ENCODE results near the gene RSRC1. TPM values are rescaled to one million over a fixed set of nuclear protein-coding genes. Genes with fewer than 3 reads are reported as not detected.

The RSRC1 gene
- total and polyA plus RNA-seq, 2 donors (not counting 1 experiment from before 2014, with no cell fraction given), result 4.5 to 54.6 TPM

DNA sequence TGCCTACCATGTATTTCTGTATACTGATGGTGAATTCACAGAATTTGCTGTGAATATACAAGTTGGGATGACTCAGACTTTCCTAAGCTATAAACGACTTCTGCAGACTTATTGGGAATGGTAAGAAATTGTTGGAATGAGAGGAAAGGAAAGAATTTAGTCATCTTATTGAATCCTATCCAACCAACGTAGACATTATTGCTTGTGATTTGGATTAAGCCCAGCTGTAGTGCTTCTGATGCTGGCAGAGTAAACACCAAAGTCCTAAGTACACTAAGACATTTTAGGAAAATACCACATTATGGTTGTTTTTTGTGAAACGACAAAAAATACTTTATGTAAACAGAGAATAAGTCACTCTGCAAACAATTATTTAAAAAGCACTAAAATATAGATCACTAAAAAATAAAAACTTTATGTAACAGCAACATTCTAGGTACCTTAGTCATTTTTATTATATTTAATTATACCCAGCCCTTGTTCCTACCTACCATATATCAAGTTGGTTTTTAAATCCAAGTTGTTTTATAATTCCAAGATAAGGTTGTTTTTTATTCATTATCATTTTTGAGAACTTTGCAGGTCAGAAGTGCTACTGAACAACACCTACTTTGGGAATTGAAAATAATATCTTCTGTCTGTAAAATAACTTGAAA lies 361.9 kb downstream of the RSRC1 start:
- H3K27ac ChIP-seq (ENCODE audit: low read length in 2 of 2), result no peak overlapping the region
- intact Hi-C loops (cut with micrococcal nuclease), result no loop called here
- H3K4me3 Mint-ChIP-seq, result no peak overlapping the region
- H2AFZ ChIP-seq (ENCODE audit: insufficient read depth, low read depth, low read length, poor library complexity, severe bottlenecking), result no peak overlapping the region
- no peaks in the 10 kb centered on the region for H3K36me3 ChIP-seq (replicated peaks in 1 of 2; ENCODE audit: control extremely low read depth in 1 of 2, control insufficient read depth in 1 of 2, extremely low read depth in 1 of 2, insufficient read depth in 2 of 2, low read length in 1 of 2)
- no peak overlapping the region for H3K4me3 ChIP-seq (ENCODE audit: control extremely low read depth in 1 of 5, extremely low read depth in 1 of 5, insufficient read depth in 1 of 5, low read depth in 2 of 5, low read length in 4 of 5)
- no peak for ATAC-seq (ENCODE audit: low read depth)
- H3K9me3 Mint-ChIP-seq (ENCODE audit: insufficient read depth), result peaks cover 3% of the 10 kb centered on the region
- ChIA-PET CTCF (no interaction called here), POLR2A (no interaction called here)
- H3K27ac Mint-ChIP-seq, result no peak overlapping the region
- no peak for TF ChIP-seq EZH2 (IDR thresholded peaks at IDR 0.05; ENCODE audit: borderline replicate concordance, insufficient read depth, low read depth, low read length, poor library complexity, severe bottlenecking)
- TF ChIP-seq CTCF (IDR thresholded peaks at IDR 0.05), result no peak
- WGBS (ENCODE audit: insufficient coverage), result 100% methylated on average over 1 of the region's 3 CpGs
- peaks cover 0 to 1% (median 0%) of the 10 kb centered on the region in 3 donors for H3K9me3 ChIP-seq (ENCODE audit: control extremely low read depth in 1 of 3, control insufficient read depth in 2 of 3, insufficient read depth in 1 of 3, low read length in 2 of 3)
- H3K4me1 ChIP-seq (ENCODE audit: control insufficient read depth in 2 of 2, insufficient read depth in 2 of 2, low read length in 2 of 2), result no peaks in the 10 kb centered on the region
- no peak for DNase-seq
- H4K20me1 ChIP-seq (ENCODE audit: control insufficient read depth, insufficient read depth, low read length, poor library complexity, severe bottlenecking), result no peaks in the 10 kb centered on the region
- H3K4me1 Mint-ChIP-seq, result no peaks in the 10 kb centered on the region
- H3K79me2 ChIP-seq (ENCODE audit: control insufficient read depth, insufficient read depth, low read length), result no peaks in the 10 kb centered on the region
- no peak overlapping the region for H3K4me2 ChIP-seq (replicated peaks; ENCODE audit: low read depth, low read length, poor library complexity, severe bottlenecking)
- no peaks in the 10 kb centered on the region for H3K27me3 Mint-ChIP-seq
- no peaks in the 10 kb centered on the region for H3K27me3 ChIP-seq (replicated peaks in 1 of 4; ENCODE audit: control extremely low read depth in 1 of 4, control insufficient read depth in 3 of 4, insufficient read depth in 4 of 4, low read length in 3 of 4)
- no peak overlapping the region for H3K9ac ChIP-seq (ENCODE audit: low read length)

DNA sequence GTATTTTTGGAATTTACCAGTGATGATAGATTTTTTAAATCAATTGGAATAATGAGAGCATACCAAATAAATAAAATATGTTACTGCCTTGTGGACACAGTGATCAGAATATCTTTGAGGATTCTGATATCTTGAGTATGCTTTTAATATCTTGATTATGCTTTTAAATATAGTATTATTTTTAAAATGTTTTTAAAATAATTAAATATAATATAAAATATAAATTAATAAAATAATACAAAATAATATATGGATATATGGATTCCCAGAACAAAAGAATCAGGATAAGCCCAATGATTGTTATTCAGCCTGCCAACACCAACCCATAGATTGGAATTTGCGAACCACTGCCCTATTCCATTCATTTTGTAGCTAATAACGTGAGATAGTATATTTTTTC lies 369.2 kb downstream of the RSRC1 start:
- H3K27ac Mint-ChIP-seq, result no peak overlapping the region
- H3K27ac ChIP-seq (ENCODE audit: low read length in 2 of 2), result no peak overlapping the region
- intact Hi-C loops (cut with micrococcal nuclease), result no loop called here
- H3K4me2 ChIP-seq (replicated peaks; ENCODE audit: low read depth, low read length, poor library complexity, severe bottlenecking), result no peak overlapping the region
- H3K4me1 ChIP-seq (ENCODE audit: control insufficient read depth in 2 of 2, insufficient read depth in 2 of 2, low read length in 2 of 2), result no peaks in the 10 kb centered on the region
- H3K4me3 Mint-ChIP-seq, result no peak overlapping the region
- DNase-seq, result no peak
- H3K4me3 ChIP-seq (ENCODE audit: control extremely low read depth in 1 of 5, extremely low read depth in 1 of 5, insufficient read depth in 1 of 5, low read depth in 2 of 5, low read length in 4 of 5), result no peak overlapping the region
- H3K9me3 ChIP-seq (ENCODE audit: control extremely low read depth in 1 of 3, control insufficient read depth in 2 of 3, insufficient read depth in 1 of 3, low read length in 2 of 3), result no peaks in the 10 kb centered on the region
- WGBS (ENCODE audit: insufficient coverage), result no CpG with 5 or more reads among the region's 2 CpGs
- POLR2A ChIA-PET, result no interaction called here
- no peaks in the 10 kb centered on the region for H4K20me1 ChIP-seq (ENCODE audit: control insufficient read depth, insufficient read depth, low read length, poor library complexity, severe bottlenecking)
- no peaks in the 10 kb centered on the region for H3K27me3 Mint-ChIP-seq
- H3K9me3 Mint-ChIP-seq (ENCODE audit: insufficient read depth), result no peaks in the 10 kb centered on the region
- no peak overlapping the region for H3K9ac ChIP-seq (ENCODE audit: low read length)
- TF ChIP-seq EZH2 (IDR thresholded peaks at IDR 0.05; ENCODE audit: borderline replicate concordance, insufficient read depth, low read depth, low read length, poor library complexity, severe bottlenecking), result no peak
- TF ChIP-seq CTCF (IDR thresholded peaks at IDR 0.05), result no peak
- no peak overlapping the region for H2AFZ ChIP-seq (ENCODE audit: insufficient read depth, low read depth, low read length, poor library complexity, severe bottlenecking)
- CTCF ChIA-PET, result no interaction called here
- H3K79me2 ChIP-seq (ENCODE audit: control insufficient read depth, insufficient read depth, low read length), result no peaks in the 10 kb centered on the region
- H3K36me3 ChIP-seq (replicated peaks in 1 of 2; ENCODE audit: control extremely low read depth in 1 of 2, control insufficient read depth in 1 of 2, extremely low read depth in 1 of 2, insufficient read depth in 2 of 2, low read length in 1 of 2), result no peaks in the 10 kb centered on the region
- no peaks in the 10 kb centered on the region for H3K4me1 Mint-ChIP-seq
- no peaks in the 10 kb centered on the region for H3K27me3 ChIP-seq (replicated peaks in 1 of 4; ENCODE audit: control extremely low read depth in 1 of 4, control insufficient read depth in 3 of 4, insufficient read depth in 4 of 4, low read length in 3 of 4)
- ATAC-seq (ENCODE audit: low read depth), result no peak
